ENCODE data around the gene SELENOH.
A peak's percentile ranks its signal among the peaks of the same experiment; 100 is the strongest.
"Not testable (repeated sequence)": the region's sequence is repeated elsewhere in the genome, so short reads cannot be mapped to it uniquely, and the experiment has no call there.

Gene SELENOH, protein sequence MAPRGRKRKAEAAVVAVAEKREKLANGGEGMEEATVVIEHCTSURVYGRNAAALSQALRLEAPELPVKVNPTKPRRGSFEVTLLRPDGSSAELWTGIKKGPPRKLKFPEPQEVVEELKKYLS

DNA sequence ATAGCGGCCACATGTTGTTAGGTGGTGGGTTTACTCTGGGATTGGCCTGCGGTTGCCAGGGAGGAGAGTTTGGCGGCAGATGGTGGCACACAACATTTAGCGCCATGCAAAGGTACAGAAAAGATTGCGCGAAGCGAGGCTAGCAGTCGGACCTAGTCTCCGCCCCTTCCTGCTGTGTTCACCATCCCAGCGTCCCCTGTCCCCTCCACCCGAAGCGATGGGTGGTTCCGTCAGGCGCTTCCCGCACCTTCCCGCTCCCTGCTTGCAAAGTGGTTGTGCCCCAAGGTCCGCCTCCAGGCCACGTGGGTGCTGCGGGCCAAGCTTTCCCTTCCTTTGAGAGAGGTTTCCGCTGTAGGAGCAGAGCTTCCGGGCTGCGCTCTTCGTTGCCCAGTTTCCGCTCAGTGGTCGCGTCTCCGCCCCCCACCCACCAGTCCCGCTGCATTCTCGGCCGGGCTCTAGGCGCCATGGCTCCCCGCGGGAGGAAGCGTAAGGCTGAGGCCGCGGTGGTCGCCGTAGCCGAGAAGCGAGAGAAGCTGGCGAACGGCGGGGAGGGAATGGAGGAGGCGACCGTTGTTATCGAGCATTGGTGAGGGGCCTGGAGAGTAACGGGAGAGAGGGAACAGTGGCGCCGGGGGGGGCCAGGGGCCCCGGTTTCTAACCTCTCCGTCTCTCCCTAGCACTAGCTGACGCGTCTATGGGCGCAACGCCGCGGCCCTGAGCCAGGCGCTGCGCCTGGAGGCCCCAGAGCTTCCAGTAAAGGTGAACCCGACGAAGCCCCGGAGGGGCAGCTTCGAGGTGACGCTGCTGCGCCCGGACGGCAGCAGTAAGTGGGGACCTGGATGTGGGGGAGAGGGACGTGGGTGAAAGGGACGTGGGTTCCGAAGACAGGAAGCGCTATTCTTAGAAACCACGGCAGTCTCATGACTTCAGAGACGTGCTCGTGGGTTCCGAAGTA is at the start of gene SELENOH:
TSS of gene SELENOH (plus strand) at position 360 of the 955 bp plus-strand sequence. CDS start at position 465, 105 bp downstream.
- peak; percentile 95 for DNase-seq (ENCODE audit: low spot score)
- peak within 1 kb of the TSS; percentile 85 for H3K27ac ChIP-seq
- TF ChIP-seq, protein P1, sequence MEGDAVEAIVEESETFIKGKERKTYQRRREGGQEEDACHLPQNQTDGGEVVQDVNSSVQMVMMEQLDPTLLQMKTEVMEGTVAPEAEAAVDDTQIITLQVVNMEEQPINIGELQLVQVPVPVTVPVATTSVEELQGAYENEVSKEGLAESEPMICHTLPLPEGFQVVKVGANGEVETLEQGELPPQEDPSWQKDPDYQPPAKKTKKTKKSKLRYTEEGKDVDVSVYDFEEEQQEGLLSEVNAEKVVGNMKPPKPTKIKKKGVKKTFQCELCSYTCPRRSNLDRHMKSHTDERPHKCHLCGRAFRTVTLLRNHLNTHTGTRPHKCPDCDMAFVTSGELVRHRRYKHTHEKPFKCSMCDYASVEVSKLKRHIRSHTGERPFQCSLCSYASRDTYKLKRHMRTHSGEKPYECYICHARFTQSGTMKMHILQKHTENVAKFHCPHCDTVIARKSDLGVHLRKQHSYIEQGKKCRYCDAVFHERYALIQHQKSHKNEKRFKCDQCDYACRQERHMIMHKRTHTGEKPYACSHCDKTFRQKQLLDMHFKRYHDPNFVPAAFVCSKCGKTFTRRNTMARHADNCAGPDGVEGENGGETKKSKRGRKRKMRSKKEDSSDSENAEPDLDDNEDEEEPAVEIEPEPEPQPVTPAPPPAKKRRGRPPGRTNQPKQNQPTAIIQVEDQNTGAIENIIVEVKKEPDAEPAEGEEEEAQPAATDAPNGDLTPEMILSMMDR (conservative IDR thresholded peaks at IDR 0.05; ENCODE audit: low read depth): no peak
- POLR2A ChIA-PET (ENCODE audit: low non-redundant PET): interaction anchor here (0.6 to 0.9 kb wide), 2 partner anchors 14 to 27 kb away, joined by 3 read pairs; no protein-coding TSS in a partner anchor
- CTCF ChIA-PET: interaction anchor here (0.5 to 2.7 kb wide), 3 partner anchors 19 to 59 kb away, joined by 3 to 14 read pairs (median 4); no protein-coding TSS in a partner anchor

DNA sequence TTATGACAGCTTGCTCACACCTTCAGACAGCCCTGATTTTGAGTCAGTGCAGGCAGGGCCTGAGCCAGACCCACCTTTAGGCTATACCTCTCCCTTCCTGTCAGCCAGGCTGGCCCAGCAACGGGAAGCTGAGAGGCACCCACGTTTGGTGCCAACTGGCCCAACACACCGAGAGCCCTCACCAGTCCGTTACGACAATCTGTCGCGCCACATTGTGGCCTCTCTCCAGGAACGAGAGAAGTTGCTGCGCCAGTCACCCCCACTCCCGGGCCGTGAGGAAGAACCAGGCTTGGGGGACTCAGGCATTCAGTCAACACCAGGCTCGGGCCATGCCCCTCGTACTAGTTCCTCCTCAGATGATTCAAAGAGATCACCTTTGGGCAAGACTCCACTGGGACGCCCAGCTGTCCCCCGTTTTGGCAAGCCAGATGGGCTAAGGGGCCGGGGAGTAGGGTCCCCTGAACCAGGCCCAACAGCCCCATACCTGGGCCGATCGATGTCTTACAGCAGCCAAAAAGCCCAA is 42.4 kb upstream of the SELENOH start:
- POLR2A ChIA-PET (ENCODE audit: low non-redundant PET): no interaction called here
- CTCF ChIA-PET: interaction anchor here (0.6 kb wide), 2 partner anchors 131 to 449 kb away, joined by 3 read pairs; no protein-coding TSS in a partner anchor

GRCh38 chr11:57699813-57700212 is 41.5 kb upstream of the SELENOH start:
- H3K27ac ChIP-seq: no peak overlapping the region
- POLR2A ChIA-PET (ENCODE audit: low non-redundant PET): no interaction called here
- CTCF ChIA-PET: interaction anchor here (0.7 kb wide), 1 partner anchor 55 kb away, joined by 3 read pairs; no protein-coding TSS in a partner anchor
- TF ChIP-seq, protein P1 (conservative IDR thresholded peaks at IDR 0.05; ENCODE audit: low read depth): no peak
- DNase-seq (ENCODE audit: low spot score): no peak

More for the DNA sequence above, 42.4 kb upstream of the SELENOH start:
- no peak for DNase-seq (ENCODE audit: low spot score)
- TF ChIP-seq, protein P1 (conservative IDR thresholded peaks at IDR 0.05; ENCODE audit: low read depth): no peak
- peak overlapping the region; percentile 37 for H3K27ac ChIP-seq

DNA sequence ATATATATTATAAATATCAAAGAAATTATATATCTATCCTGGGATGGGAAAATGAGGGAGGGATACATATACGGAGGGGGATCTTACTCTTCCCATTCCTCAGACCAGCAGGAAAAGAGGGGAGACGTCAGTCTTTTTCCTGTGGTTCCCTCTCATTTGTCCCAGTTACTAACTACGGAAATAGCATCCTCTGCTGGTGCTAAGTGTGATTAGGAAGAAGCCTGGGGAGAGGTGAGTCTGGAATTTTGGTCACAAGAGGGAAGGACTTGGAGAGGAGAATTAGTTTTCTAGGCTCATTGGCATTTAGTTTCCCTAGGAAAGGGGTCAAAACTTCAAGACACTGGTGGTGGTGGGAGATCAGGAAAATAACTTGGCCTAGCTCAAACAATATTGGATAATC is 40.9 kb upstream of the SELENOH start:
- H3K27ac ChIP-seq: no peak overlapping the region
- CTCF ChIA-PET: no interaction called here
- POLR2A ChIA-PET (ENCODE audit: low non-redundant PET): no interaction called here
- TF ChIP-seq, protein P1 (conservative IDR thresholded peaks at IDR 0.05; ENCODE audit: low read depth): no peak
- no peak for DNase-seq (ENCODE audit: low spot score)

- TF ChIP-seq, protein P1 (conservative IDR thresholded peaks at IDR 0.05; ENCODE audit: low read depth): no peak
- no peak for DNase-seq (ENCODE audit: low spot score)
- ChIA-PET CTCF (interaction anchor here (1.0 kb wide), 1 partner anchor 58 kb away, joined by 4 read pairs; no protein-coding TSS in a partner anchor), POLR2A (ENCODE audit: low non-redundant PET) (interaction anchor here (1.1 kb wide), 1 partner anchor 28 kb away, joined by 11 read pairs; no protein-coding TSS in a partner anchor)
- no peak overlapping the region for H3K27ac ChIP-seq
Measured at GRCh38 chr11:57703341-57703740, 38.0 kb upstream of the SELENOH start.

DNA sequence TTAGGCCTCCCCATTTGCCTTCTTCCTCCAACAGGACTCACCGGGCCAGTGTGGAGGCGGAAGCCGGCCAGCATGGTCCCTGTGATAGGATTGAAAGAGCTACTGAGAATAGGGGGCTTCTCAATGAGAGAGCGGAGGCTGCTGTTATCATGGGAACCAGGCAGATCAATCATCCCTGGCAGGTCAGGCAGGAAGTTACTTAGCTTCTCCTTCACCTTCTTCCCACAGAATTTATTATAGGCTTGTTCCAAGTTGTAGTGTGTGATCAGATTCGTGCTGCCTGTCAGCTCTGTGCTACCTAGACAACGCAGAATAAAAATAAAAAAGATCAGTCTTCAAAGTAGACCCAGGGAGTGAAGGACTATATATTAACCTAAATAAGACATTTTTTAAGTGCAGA is 36.4 kb upstream of the SELENOH start:
- no peak overlapping the region for H3K27ac ChIP-seq
- TF ChIP-seq, protein P1 (conservative IDR thresholded peaks at IDR 0.05; ENCODE audit: low read depth): no peak
- no peak for DNase-seq (ENCODE audit: low spot score)
- POLR2A ChIA-PET (ENCODE audit: low non-redundant PET): no interaction called here
- CTCF ChIA-PET: no interaction called here

DNA sequence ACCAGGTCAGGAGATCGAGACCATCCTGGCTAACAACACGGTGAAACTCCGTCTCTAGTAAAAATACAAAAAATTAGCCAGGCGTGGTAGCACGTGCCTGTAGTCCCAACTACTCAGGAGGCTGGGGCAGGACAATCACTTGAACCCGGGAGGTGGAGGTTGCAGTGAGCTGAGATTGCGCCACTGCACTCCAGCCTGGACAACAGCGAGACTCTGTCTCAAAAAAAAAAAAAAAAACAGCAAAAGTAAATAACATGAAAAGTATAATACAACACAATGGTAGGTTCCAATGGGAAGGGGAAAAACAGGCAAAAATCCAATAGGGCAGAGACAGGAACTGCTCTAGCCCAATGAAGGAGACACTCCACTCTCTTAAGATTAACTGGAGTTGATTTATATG is 35.9 kb upstream of the SELENOH start:
- POLR2A ChIA-PET (ENCODE audit: low non-redundant PET); DNase-seq (ENCODE audit: low spot score); H3K27ac ChIP-seq: not testable (repeated sequence)
- CTCF ChIA-PET: interaction anchor here (0.5 kb wide), 1 partner anchor 8 kb away, joined by 4 read pairs; no protein-coding TSS in a partner anchor
